HG02759 (cell line): Measurements from ENCODE around the gene PFKFB4.
"Not testable (repeated sequence)": the region's sequence is repeated elsewhere in the genome, so short reads cannot be mapped to it uniquely, and the experiment has no call there.

Source experiments
- ATAC-seq: cut with Tn5 transposase; IDR thresholded peaks from one replicate; pipeline ENCODE4 v1.9.1; 2021; ENCODE audit warnings: mild to moderate bottlenecking, moderate library complexity; ENCODE audit not compliant: unreplicated experiment

Gene PFKFB4

GRCh38 chr3:48561045-48561736 lies 4.6 kb upstream of the PFKFB4 start:
- no peak for ATAC-seq

GRCh38 chr3:48560648-48561018 lies 4.0 kb upstream of the PFKFB4 start:
- ATAC-seq: no peak

GRCh38 chr3:48558493-48559134 lies 2.0 kb upstream of the PFKFB4 start:
- ATAC-seq: no peak

GRCh38 chr3:48555949-48556795 lies 431 bp downstream of the PFKFB4 start:
- no peak for ATAC-seq

GRCh38 chr3:48555231-48555948 lies 1.2 kb downstream of the PFKFB4 start:
- ATAC-seq: no peak

- ATAC-seq: no peak
Observed at GRCh38 chr3:48553886-48554845, 2.4 kb downstream of the PFKFB4 start.

GRCh38 chr3:48553361-48553760 lies 3.2 kb downstream of the PFKFB4 start:
- no peak for ATAC-seq

- ATAC-seq: no peak
Observed at GRCh38 chr3:48552111-48552951, 4.3 kb downstream of the PFKFB4 start.

GRCh38 chr3:48551651-48552050 lies 5.0 kb downstream of the PFKFB4 start:
- ATAC-seq: not testable (repeated sequence)

GRCh38 chr3:48548729-48549705 lies 7.6 kb downstream of the PFKFB4 start:
- peak; percentile 76 for ATAC-seq

GRCh38 chr3:48548126-48548525 lies 8.5 kb downstream of the PFKFB4 start:
- ATAC-seq: no peak

GRCh38 chr3:48546203-48546829 lies 10.3 kb downstream of the PFKFB4 start:
- ATAC-seq: no peak

- ATAC-seq: no peak
Observed at GRCh38 chr3:48544141-48544540, 12.5 kb downstream of the PFKFB4 start.

- no peak for ATAC-seq
Observed at GRCh38 chr3:48543271-48543866, 13.2 kb downstream of the PFKFB4 start.

- ATAC-seq: no peak
Observed at GRCh38 chr3:48538451-48538850, 18.2 kb downstream of the PFKFB4 start.

- ATAC-seq: no peak
Observed at GRCh38 chr3:48536785-48537184, 19.8 kb downstream of the PFKFB4 start.

- ATAC-seq: no peak
Observed at GRCh38 chr3:48536116-48536515, 20.5 kb downstream of the PFKFB4 start.
